ENCODE results near the gene STAC2.

STAC2 gene

GRCh38 chr17:39235555-39236449 is 10.1 kb upstream of the STAC2 start:
- no peak overlapping the region for H3K9ac ChIP-seq (ENCODE audit: low read depth in 1 of 2, low read length in 2 of 2)
- no peak overlapping the region for H3K27ac ChIP-seq (ENCODE audit: low read depth, low read length)
- H3K27me3 ChIP-seq (ENCODE audit: control insufficient read depth in 1 of 2, insufficient read depth in 2 of 2, low read length in 2 of 2) = peaks cover 18 to 22% of the 10 kb centered on the region in 2 donors
- no peaks in the 10 kb centered on the region for H3K36me3 ChIP-seq (ENCODE audit: control insufficient read depth in 1 of 2, insufficient read depth in 2 of 2, low read length in 2 of 2)
- H3K9me3 ChIP-seq (ENCODE audit: control insufficient read depth in 1 of 2, low read length in 2 of 2) = no peaks in the 10 kb centered on the region
- peaks cover 5 to 14% of the 10 kb centered on the region in 2 donors for H3K4me1 ChIP-seq (ENCODE audit: control insufficient read depth in 1 of 2, insufficient read depth in 2 of 2, low read length in 2 of 2)
- H3K4me3 ChIP-seq (ENCODE audit: low read depth in 1 of 2, low read length in 2 of 2) = no peak overlapping the region

GRCh38 chr17:39231591-39232551 is 6.1 kb upstream of the STAC2 start:
- H3K4me1 ChIP-seq (ENCODE audit: control insufficient read depth in 1 of 2, insufficient read depth in 2 of 2, low read length in 2 of 2) = peaks cover 0 to 5% of the 10 kb centered on the region in 2 donors
- peaks cover 19 to 29% of the 10 kb centered on the region in 2 donors for H3K27me3 ChIP-seq (ENCODE audit: control insufficient read depth in 1 of 2, insufficient read depth in 2 of 2, low read length in 2 of 2)
- no peak overlapping the region for H3K9ac ChIP-seq (ENCODE audit: low read depth in 1 of 2, low read length in 2 of 2)
- no peak overlapping the region for H3K27ac ChIP-seq (ENCODE audit: low read depth, low read length)
- peak overlapping the region; percentile 3 to 5 for H3K4me3 ChIP-seq (ENCODE audit: low read depth in 1 of 2, low read length in 2 of 2)
- H3K36me3 ChIP-seq (ENCODE audit: control insufficient read depth in 1 of 2, insufficient read depth in 2 of 2, low read length in 2 of 2) = no peaks in the 10 kb centered on the region
- no peaks in the 10 kb centered on the region for H3K9me3 ChIP-seq (ENCODE audit: control insufficient read depth in 1 of 2, low read length in 2 of 2)

DNA sequence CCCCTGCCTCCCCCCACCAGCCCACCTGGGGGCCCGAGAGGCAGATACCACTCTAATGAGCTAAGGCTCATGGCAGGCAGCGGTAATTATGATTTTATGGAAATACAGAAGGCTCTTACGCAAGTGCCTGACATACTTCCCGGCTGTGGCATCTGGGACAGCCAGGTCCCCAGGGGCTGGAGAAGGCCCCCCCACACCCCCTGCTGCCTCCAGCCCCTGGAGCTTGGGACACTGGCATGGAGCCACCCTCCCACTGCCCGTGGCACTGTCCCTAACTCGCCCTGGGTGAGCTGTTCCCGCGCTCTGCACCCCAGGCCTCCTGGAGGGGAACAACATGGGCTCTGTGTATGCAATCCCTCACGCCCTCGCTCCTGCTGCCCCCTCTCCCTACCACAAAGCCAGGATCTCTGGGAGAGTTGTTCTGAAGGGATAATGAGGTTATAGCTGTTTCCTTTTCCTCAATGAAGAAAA is 5.4 kb upstream of the STAC2 start:
- H3K9ac ChIP-seq (ENCODE audit: low read depth in 1 of 2, low read length in 2 of 2) = no peak overlapping the region
- H3K27ac ChIP-seq (ENCODE audit: low read depth, low read length) = no peak overlapping the region
- H3K9me3 ChIP-seq (ENCODE audit: control insufficient read depth in 1 of 2, low read length in 2 of 2) = no peaks in the 10 kb centered on the region
- peaks cover 25 to 33% of the 10 kb centered on the region in 2 donors for H3K27me3 ChIP-seq (ENCODE audit: control insufficient read depth in 1 of 2, insufficient read depth in 2 of 2, low read length in 2 of 2)
- H3K4me3 ChIP-seq (ENCODE audit: low read depth in 1 of 2, low read length in 2 of 2) = no peak overlapping the region
- no peaks in the 10 kb centered on the region for H3K36me3 ChIP-seq (ENCODE audit: control insufficient read depth in 1 of 2, insufficient read depth in 2 of 2, low read length in 2 of 2)
- H3K4me1 ChIP-seq (ENCODE audit: control insufficient read depth in 1 of 2, insufficient read depth in 2 of 2, low read length in 2 of 2) = peaks cover 4 to 8% of the 10 kb centered on the region in 2 donors

GRCh38 chr17:39230361-39230760 is 4.6 kb upstream of the STAC2 start:
- Histone ChIP-seq H3K27me3 (ENCODE audit: control insufficient read depth in 1 of 2, insufficient read depth in 2 of 2, low read length in 2 of 2) (peaks cover 31 to 38% of the 10 kb centered on the region in 2 donors), H3K27ac (ENCODE audit: low read depth, low read length) (no peak overlapping the region), H3K9ac (ENCODE audit: low read depth in 1 of 2, low read length in 2 of 2) (no peak overlapping the region), H3K36me3 (ENCODE audit: control insufficient read depth in 1 of 2, insufficient read depth in 2 of 2, low read length in 2 of 2) (no peaks in the 10 kb centered on the region), H3K4me3 (ENCODE audit: low read depth in 1 of 2, low read length in 2 of 2) (no peak overlapping the region), H3K4me1 (ENCODE audit: control insufficient read depth in 1 of 2, insufficient read depth in 2 of 2, low read length in 2 of 2) (peaks cover 4 to 12% of the 10 kb centered on the region in 2 donors), H3K9me3 (ENCODE audit: control insufficient read depth in 1 of 2, low read length in 2 of 2) (no peaks in the 10 kb centered on the region)

DNA sequence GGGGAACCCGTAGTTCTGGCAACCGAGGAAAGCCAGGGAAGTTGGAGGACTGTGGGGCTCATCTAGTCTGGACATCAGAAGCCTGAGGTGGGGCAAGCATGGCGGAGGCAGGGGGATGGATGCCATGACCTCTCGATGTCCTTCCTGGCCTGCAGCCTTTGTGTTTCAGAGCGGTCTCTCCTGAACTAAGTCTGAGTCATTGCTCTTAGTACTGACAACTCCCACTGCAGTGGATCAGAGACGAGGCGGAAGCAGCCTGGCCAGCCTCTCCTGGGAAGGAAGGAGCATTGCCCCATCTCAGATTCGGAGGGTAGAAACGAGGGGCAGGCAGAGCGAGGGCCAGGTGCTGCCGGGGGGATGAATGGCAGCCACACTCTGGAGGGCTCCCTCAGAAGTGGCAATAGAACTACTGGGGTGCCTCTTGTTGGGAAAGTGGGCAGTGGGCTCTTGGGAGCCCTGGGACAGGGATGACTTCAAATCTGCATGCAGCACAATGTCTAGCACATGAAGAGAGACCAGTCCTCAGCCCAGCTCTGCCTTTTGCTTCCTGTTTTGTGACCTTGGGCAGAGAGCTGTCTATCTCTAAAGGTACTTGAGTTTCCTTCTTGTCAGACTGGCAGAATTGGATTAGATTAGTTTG is 3.6 kb upstream of the STAC2 start:
- Histone ChIP-seq H3K4me3 (ENCODE audit: low read depth in 1 of 2, low read length in 2 of 2) (no peak overlapping the region), H3K9me3 (ENCODE audit: control insufficient read depth in 1 of 2, low read length in 2 of 2) (no peaks in the 10 kb centered on the region), H3K36me3 (ENCODE audit: control insufficient read depth in 1 of 2, insufficient read depth in 2 of 2, low read length in 2 of 2) (no peaks in the 10 kb centered on the region), H3K4me1 (ENCODE audit: control insufficient read depth in 1 of 2, insufficient read depth in 2 of 2, low read length in 2 of 2) (peaks cover 4 to 14% of the 10 kb centered on the region in 2 donors), H3K9ac (ENCODE audit: low read depth in 1 of 2, low read length in 2 of 2) (no peak overlapping the region), H3K27ac (ENCODE audit: low read depth, low read length) (no peak overlapping the region), H3K27me3 (ENCODE audit: control insufficient read depth in 1 of 2, insufficient read depth in 2 of 2, low read length in 2 of 2) (peaks cover 41 to 46% of the 10 kb centered on the region in 2 donors)

DNA sequence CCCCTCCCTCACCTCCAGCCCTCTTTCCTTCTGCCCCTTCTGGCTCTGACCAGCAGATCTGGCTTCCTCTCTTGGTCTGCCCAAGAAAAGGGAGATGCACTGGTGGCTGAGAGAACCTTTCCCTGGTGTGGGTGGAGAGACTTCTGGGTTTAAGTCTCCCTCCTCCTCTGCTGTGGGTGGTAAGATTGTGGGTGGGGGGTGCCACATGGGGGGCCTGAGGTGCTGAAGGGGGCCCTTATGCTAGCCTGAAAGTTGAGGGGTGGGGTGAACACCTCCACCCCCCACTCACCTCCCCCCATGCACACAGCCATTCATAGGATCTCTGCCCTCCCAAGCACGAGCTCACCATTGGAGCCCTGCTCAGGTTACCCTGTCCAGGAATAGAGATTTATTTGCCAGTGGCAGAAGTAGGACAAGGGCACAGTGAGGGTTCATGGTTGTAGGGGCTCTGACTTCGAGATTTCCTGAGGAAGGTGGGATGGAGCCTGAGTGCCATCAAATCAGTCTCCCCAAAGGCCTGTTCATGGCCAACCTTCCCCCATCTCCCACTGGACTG is 1.7 kb upstream of the STAC2 start:
- peaks cover 4 to 14% of the 10 kb centered on the region in 2 donors for H3K4me1 ChIP-seq (ENCODE audit: control insufficient read depth in 1 of 2, insufficient read depth in 2 of 2, low read length in 2 of 2)
- no peaks in the 10 kb centered on the region for H3K9me3 ChIP-seq (ENCODE audit: control insufficient read depth in 1 of 2, low read length in 2 of 2)
- peaks cover 54 to 59% of the 10 kb centered on the region in 2 donors for H3K27me3 ChIP-seq (ENCODE audit: control insufficient read depth in 1 of 2, insufficient read depth in 2 of 2, low read length in 2 of 2)
- no peak overlapping the region for H3K27ac ChIP-seq (ENCODE audit: low read depth, low read length)
- H3K9ac ChIP-seq (ENCODE audit: low read depth in 1 of 2, low read length in 2 of 2) = no peak overlapping the region
- no peak overlapping the region for H3K4me3 ChIP-seq (ENCODE audit: low read depth in 1 of 2, low read length in 2 of 2)
- no peaks in the 10 kb centered on the region for H3K36me3 ChIP-seq (ENCODE audit: control insufficient read depth in 1 of 2, insufficient read depth in 2 of 2, low read length in 2 of 2)

DNA sequence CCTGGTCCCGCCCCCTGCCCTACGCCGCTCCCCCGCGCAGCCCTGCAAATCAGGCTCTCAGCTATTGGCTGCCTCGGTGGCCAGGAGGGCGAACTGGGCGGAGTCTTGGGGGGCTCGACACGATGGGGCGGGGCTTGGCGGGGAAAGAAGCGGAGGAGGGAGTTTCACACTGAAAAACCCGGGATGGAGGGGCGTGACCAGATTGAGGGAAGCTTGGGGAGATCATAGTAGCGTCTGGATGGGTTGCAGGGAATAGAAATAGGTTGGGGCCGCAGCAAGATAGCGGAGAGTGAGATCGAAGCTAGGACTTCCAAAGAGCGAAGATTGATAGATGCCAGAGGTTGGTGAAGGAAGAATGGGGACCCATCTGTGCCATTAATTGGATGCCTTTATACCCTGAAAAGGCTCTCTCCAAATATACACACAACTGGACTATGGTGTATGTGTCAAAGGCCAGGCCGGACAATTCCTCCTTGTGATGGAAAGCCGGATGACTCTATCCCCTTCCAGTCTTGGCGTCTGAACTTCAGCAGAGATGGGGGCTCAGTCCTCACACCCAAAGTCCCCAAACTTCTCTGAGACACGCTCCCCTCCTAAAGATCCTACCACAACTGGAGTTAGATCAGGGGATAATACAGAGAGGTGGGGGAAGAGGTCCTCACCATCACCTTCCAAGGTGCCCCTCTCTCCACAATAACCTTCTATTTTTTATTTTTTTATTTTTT is 376 bp upstream of the STAC2 start:
- Histone ChIP-seq H3K9me3 (ENCODE audit: control insufficient read depth in 1 of 2, low read length in 2 of 2) (no peaks in the 10 kb centered on the region), H3K27ac (ENCODE audit: low read depth, low read length) (no peak overlapping the region), H3K9ac (ENCODE audit: low read depth in 1 of 2, low read length in 2 of 2) (no peak overlapping the region), H3K36me3 (ENCODE audit: control insufficient read depth in 1 of 2, insufficient read depth in 2 of 2, low read length in 2 of 2) (no peaks in the 10 kb centered on the region), H3K4me1 (ENCODE audit: control insufficient read depth in 1 of 2, insufficient read depth in 2 of 2, low read length in 2 of 2) (peaks cover 4 to 9% of the 10 kb centered on the region in 2 donors), H3K27me3 (ENCODE audit: control insufficient read depth in 1 of 2, insufficient read depth in 2 of 2, low read length in 2 of 2) (peaks cover 43 to 49% of the 10 kb centered on the region in 2 donors), H3K4me3 (ENCODE audit: low read depth in 1 of 2, low read length in 2 of 2) (no peak overlapping the region)

DNA sequence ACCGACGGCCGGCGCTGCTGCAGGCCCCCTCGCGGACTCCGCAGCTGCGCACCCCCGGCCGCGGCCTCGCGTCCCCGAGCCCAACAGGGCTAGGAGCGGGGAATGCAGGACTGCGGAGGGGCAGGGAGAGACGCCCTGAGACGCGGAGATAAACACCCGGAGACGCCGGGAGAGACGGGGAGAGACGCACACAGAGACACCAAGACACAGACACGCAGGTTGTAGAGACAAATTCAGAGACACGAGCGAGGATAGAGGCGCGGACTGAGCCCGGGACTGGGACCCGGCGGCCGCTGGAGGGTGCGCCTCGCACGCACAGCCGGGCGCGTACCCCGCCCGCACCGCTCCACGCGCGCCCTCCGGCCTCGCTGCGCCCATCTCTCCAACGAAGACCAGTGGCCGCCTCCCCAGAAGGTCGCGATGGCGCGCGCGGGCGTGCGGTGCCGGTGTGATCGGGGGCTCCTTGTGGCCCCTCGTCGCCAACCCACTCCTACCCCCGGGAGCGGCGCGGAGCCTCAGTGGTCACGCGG is 902 bp downstream of the STAC2 start:
- Histone ChIP-seq H3K4me3 (ENCODE audit: low read depth in 1 of 2, low read length in 2 of 2) (no peak overlapping the region), H3K27me3 (ENCODE audit: control insufficient read depth in 1 of 2, insufficient read depth in 2 of 2, low read length in 2 of 2) (peaks cover 42 to 49% of the 10 kb centered on the region in 2 donors), H3K9me3 (ENCODE audit: control insufficient read depth in 1 of 2, low read length in 2 of 2) (no peaks in the 10 kb centered on the region), H3K36me3 (ENCODE audit: control insufficient read depth in 1 of 2, insufficient read depth in 2 of 2, low read length in 2 of 2) (no peaks in the 10 kb centered on the region), H3K27ac (ENCODE audit: low read depth, low read length) (no peak overlapping the region), H3K4me1 (ENCODE audit: control insufficient read depth in 1 of 2, insufficient read depth in 2 of 2, low read length in 2 of 2) (peaks cover 4 to 9% of the 10 kb centered on the region in 2 donors), H3K9ac (ENCODE audit: low read depth in 1 of 2, low read length in 2 of 2) (no peak overlapping the region)
